HEK293T (cell line): ENCODE results near the gene CIB4.

Experiments used
- CTCF ChIA-PET: fragments of 350-600 bp; formaldehyde crosslinking; extraction: SDS; loops from one replicate; lab custom pipeline; 2021; ENCODE audit warnings: antibody characterized with exemption, inconsistent platforms; lab: Yijun Ruan, JAX
- POLR2A ChIA-PET: fragments of 350-600 bp; formaldehyde crosslinking; extraction: SDS; loops from one replicate; lab custom pipeline; 2020; ENCODE audit warnings: antibody characterized with exemption, inconsistent platforms; lab: Yijun Ruan, JAX
- DNase-seq: peaks from one replicate; pipeline ENCODE4 v3.0.0; 2012; ENCODE audit warnings: mixed read lengths; ENCODE audit errors: extremely low spot score
- ARNT ChIP-seq: fragments of 450-650 bp; IDR thresholded peaks from 2 replicates; pipeline ENCODE4 v1.6.1; 2017; ENCODE audit warnings: mild to moderate bottlenecking
- BHLHE40 ChIP-seq: fragments of 450-650 bp; IDR thresholded peaks from 2 replicates; pipeline ENCODE4 v1.6.1; 2016; ENCODE audit warnings: mild to moderate bottlenecking, moderate library complexity, borderline replicate concordance
- CTBP1 ChIP-seq: fragments of 450-650 bp; IDR thresholded peaks from 2 replicates; pipeline ENCODE4 v1.6.1; 2016; ENCODE audit warnings: borderline replicate concordance
- ELF4 ChIP-seq: fragments of 450-650 bp; IDR thresholded peaks from 2 replicates; pipeline ENCODE4 v1.6.1; 2017; ENCODE audit warnings: antibody characterized with exemption
- FOXA1 ChIP-seq: fragments of 450-650 bp; IDR thresholded peaks from 2 replicates; pipeline ENCODE4 v1.6.1; 2016; ENCODE audit warnings: mild to moderate bottlenecking
- FOXK2 ChIP-seq: fragments of 450-650 bp; IDR thresholded peaks from 2 replicates; pipeline ENCODE4 v1.6.1; 2016; ENCODE audit warnings: mild to moderate bottlenecking
- FOXM1 ChIP-seq: fragments of 450-650 bp; IDR thresholded peaks from 2 replicates; pipeline ENCODE4 v1.6.1; 2017; ENCODE audit warnings: mild to moderate bottlenecking, borderline replicate concordance
- HDGF ChIP-seq: fragments of 450-650 bp; IDR thresholded peaks from 2 replicates; pipeline ENCODE4 v1.6.1; 2017; ENCODE audit warnings: antibody characterized with exemption, borderline replicate concordance
- L3MBTL2 ChIP-seq: fragments of 450-650 bp; conservative IDR thresholded peaks from 2 replicates; pipeline ENCODE4 v1.6.1; 2016; ENCODE audit warnings: mild to moderate bottlenecking
- LEF1 ChIP-seq: fragments of 450-650 bp; IDR thresholded peaks from 2 replicates; pipeline ENCODE4 v1.6.1; 2017; ENCODE audit warnings: mild to moderate bottlenecking, borderline replicate concordance
- NFRKB ChIP-seq: fragments of 450-650 bp; IDR thresholded peaks from 2 replicates; pipeline ENCODE4 v1.6.1; 2016; ENCODE audit warnings: mild to moderate bottlenecking, moderate library complexity
- SP1 ChIP-seq: fragments of 450-650 bp; IDR thresholded peaks from 2 replicates; pipeline ENCODE4 v1.6.1; 2017
- SUZ12 ChIP-seq: fragments of 450-650 bp; IDR thresholded peaks from 2 replicates; pipeline ENCODE4 v1.6.1; 2016; ENCODE audit warnings: mild to moderate bottlenecking
- TARDBP ChIP-seq: fragments of 450-650 bp; IDR thresholded peaks from 2 replicates; pipeline ENCODE4 v1.6.1; 2016
- ZNF384 ChIP-seq: fragments of 450-650 bp; IDR thresholded peaks from 2 replicates; pipeline ENCODE4 v1.6.1; 2016
- TF ChIP-seq, protein P1 (sequence below): fragments of 450-650 bp; IDR thresholded peaks from 2 replicates; pipeline ENCODE4 v1.6.1; 2016

The CIB4 gene

DNA sequence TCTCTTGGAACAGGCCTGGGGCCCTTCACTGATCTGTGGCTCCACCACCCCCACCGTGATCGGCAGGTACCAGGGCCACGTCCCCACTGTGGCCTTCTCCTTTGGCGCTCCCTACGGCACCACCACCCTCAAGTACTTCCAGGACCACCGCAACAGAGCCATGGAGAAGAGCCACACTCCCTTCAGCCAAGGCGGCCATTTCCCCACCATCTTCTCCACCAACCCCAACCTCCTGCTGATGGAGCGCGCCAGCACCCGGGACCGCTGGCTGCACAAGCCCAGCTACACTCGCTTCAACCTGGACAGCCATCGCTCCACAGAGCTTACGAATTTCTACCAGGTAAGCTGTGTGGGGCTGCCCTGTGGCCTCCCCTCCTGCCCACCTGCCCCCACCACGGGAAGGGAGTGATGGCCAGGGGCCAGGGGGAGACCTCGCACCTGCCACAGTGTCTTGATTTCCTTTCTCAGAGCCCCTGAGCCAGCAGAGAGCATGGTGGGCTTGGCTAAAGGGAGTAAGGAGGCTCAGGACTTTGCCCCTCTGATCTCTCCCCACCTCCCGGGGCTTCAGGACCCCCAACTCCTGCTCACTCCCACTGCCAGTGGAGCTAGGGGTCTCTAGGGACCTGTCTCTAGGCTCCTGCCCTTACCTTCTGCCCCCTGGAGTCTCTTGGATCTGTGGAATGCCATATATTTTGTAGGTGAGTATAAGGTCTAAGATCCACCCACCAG lies 65.2 kb downstream of the CIB4 start:
- TF ChIP-seq FOXK2 = no peak
- no peak for TF ChIP-seq BHLHE40
- no peak for TF ChIP-seq L3MBTL2
- no peak for TF ChIP-seq ZNF384
- TF ChIP-seq FOXM1 = no peak
- no peak for TF ChIP-seq LEF1
- no peak for TF ChIP-seq NFRKB
- no peak for TF ChIP-seq ARNT
- TF ChIP-seq FOXA1 = no peak
- no peak for TF ChIP-seq TARDBP
- TF ChIP-seq HDGF = no peak
- no peak for TF ChIP-seq CTBP1
- no peak for TF ChIP-seq ELF4
- TF ChIP-seq SP1 = no peak
- DNase-seq = no peak
- POLR2A ChIA-PET = interaction anchor here (1.0 kb wide), 1 partner anchor 230 kb away, joined by 3 read pairs; the partner anchor contains the start of gene SELENOI
- CTCF ChIA-PET = interaction anchor here (2.3 kb wide), 1 partner anchor 55 kb away, joined by 12 read pairs; no protein-coding TSS in a partner anchor

DNA sequence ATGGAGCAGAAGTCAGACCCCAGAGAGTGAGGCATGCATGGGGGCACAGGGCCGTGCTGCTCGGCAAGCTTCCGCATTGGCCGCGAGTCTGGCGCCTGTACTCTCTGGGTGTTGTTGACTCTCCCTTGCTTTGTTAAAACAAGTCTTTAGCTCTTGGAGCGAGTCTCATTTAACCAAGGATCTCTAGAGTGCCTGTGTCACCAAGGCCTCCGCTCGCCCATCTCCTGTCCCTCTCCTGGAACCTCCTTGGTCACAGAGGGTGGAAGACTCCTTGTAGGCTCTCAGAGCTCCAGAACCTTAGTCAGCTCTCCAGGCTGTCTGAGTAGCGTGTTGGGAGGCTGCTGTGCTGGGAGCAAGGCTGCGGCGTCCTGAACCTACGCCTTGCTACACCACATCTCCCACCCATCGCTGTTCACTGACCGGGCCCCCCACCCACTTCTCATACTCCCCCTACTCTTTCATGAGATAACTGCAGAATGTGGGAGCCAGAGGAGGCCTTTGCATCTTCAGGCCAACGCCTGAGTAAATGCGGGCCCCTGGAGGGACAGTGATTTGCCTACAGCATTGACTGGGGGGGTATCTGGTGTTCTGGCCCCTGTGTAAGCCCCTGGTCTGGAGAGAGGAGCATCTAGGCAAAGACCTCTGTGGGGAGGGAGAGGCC lies 66.1 kb downstream of the CIB4 start:
- no peak for DNase-seq
- CTCF ChIA-PET = interaction anchor here (1.0 kb wide), 1 partner anchor 8 kb away, joined by 3 read pairs; no protein-coding TSS in a partner anchor
- TF ChIP-seq L3MBTL2 (no peak), FOXK2 (no peak), CTBP1 (no peak), TARDBP (no peak), BHLHE40 (no peak), FOXA1 (no peak), SP1 (no peak), ZNF384 (no peak), FOXM1 (no peak), HDGF (no peak), LEF1 (no peak)
- TF ChIP-seq, protein P1, sequence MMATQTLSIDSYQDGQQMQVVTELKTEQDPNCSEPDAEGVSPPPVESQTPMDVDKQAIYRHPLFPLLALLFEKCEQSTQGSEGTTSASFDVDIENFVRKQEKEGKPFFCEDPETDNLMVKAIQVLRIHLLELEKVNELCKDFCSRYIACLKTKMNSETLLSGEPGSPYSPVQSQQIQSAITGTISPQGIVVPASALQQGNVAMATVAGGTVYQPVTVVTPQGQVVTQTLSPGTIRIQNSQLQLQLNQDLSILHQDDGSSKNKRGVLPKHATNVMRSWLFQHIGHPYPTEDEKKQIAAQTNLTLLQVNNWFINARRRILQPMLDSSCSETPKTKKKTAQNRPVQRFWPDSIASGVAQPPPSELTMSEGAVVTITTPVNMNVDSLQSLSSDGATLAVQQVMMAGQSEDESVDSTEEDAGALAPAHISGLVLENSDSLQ = no peak
- POLR2A ChIA-PET = no interaction called here

DNA sequence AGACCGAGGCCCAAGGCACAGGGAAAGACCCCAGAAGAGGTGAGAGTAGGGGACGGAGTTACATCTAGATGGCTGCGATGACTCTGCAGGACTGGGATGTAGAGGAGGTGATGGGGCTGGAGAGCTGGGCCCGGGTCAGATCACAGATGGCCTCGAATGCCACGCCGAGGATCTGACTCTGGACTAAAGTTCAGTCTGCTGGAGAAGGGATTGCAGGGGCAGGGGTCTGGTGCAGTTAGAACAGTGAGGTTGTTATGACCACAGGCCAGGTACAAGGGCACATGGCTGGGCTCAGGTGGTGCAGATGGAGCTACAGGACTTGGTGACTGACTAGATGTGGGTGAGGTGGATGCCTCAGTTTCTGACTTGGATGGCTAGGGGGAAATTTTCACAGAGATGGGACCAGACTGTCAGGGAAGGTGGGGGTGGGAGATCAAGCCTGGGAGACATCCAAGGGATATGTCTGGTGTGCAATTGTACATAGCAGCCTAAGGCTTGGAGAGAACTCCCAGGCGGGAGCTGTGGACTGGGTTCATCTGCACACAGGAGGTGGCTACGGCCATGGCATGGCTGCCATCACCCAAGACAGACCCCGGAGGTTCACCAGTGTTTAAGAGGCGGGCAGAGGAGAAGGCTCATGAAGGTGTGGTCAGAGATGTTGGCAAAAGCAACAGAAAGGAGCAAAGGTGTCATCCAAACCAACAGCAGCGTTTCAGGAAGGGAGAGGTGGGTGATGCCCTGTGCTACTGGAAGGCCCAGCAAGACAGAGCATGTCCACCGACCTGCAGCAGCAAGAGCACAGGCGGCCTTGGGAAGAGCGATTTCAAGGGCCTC lies 66.9 kb downstream of the CIB4 start:
- TF ChIP-seq, protein P1 = no peak
- no peak for TF ChIP-seq LEF1
- no peak for TF ChIP-seq BHLHE40
- TF ChIP-seq TARDBP = no peak
- TF ChIP-seq SUZ12 = no peak
- TF ChIP-seq ELF4 = no peak
- TF ChIP-seq HDGF = no peak
- TF ChIP-seq ZNF384 = no peak
- no peak for TF ChIP-seq ARNT
- no peak for TF ChIP-seq CTBP1
- TF ChIP-seq NFRKB = no peak
- TF ChIP-seq L3MBTL2 = no peak
- TF ChIP-seq SP1 = no peak
- TF ChIP-seq FOXA1 = no peak
- TF ChIP-seq FOXM1 = no peak
- no peak for TF ChIP-seq FOXK2
- CTCF ChIA-PET = interaction anchor here (1.0 kb wide), 1 partner anchor 9 kb away, joined by 3 read pairs; no protein-coding TSS in a partner anchor
- no peak for DNase-seq
- POLR2A ChIA-PET = no interaction called here

DNA sequence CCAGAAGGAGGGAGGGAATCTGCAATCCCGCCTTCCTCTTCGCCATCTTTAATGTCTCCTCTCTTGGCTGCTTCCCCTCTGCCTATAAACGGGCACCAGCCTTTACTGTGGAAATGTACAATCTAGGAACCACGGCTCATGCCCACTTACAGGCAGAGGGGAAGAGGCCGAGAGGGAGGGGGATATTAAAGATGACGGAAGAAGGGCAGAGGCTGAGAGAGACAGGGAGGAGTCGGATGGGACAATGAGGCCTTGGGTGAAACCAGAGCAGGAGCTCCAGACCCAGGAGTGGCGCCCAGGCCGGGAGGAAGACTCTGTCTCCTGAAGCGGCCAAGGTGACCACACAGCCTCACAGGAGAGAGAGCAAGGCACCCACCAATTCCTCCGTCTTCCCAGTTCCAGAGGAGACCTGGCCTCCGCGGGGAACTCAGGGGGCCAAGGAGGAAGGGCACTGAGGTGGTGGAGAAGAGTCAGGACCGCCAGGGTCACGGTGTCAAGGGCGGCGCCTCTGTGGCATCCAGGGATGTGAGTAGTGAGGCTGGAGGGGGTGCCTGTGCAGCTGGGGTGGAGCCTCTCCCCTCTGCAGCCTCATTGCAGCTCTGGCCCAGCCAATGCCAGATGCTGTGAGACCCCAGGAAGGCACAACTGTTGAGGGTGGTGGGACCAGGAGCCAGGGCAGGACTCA lies 67.8 kb downstream of the CIB4 start:
- CTCF ChIA-PET = no interaction called here
- POLR2A ChIA-PET = no interaction called here
- TF ChIP-seq ARNT = no peak
- DNase-seq = no peak

DNA sequence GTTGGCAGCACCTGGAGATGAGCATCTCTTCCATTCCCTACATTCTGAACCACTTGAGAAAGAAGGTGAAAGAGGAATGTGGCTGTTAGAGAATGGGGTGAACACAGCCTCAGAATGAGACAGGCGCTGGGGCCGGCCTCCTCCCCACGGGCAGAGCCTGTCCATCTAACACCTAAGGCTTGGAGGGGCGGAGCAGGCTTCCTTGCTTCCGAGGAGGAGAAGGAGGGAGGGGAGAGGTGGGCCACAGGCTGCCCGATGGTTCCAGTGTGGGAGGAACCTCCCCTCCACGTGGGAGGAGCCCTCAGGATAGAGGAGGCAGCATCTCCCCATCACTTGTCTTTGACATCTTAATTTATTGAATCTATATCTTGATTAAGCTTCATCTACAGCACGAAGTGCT lies 68.6 kb downstream of the CIB4 start:
- no peak for TF ChIP-seq CTBP1
- TF ChIP-seq LEF1 = no peak
- no peak for TF ChIP-seq NFRKB
- no peak for TF ChIP-seq SP1
- TF ChIP-seq ZNF384 = no peak
- no peak for TF ChIP-seq ARNT
- TF ChIP-seq L3MBTL2 = no peak
- no peak for TF ChIP-seq HDGF
- no peak for TF ChIP-seq FOXA1
- no peak for TF ChIP-seq TARDBP
- DNase-seq = no peak
- CTCF ChIA-PET = no interaction called here
- POLR2A ChIA-PET = no interaction called here

DNA sequence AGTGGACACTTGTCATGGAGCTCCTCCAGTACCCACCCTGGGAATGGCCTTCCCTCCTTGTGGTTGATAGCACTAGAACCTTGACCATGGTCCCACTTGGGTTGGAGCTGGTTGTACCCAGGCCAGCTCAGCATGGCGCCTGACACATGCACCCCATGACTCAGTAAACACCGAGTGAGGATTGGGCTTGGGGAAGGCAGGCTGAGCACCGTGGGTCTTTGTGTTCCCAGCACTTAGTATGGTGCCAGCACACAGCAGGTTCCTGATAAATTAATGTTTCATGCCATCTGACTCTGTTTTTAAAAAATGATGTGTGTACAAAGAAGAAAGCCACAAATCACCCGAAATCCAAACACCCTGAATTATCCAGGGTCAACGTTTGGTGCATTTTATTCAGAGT lies 69.8 kb downstream of the CIB4 start:
- TF ChIP-seq HDGF (no peak), CTBP1 (no peak), ZNF384 (no peak), ARNT (no peak), LEF1 (no peak)
- no peak for DNase-seq
- ChIA-PET CTCF (no interaction called here), POLR2A (no interaction called here)
